H1 (cell line): ENCODE results near the gene ACTR1B. TPM values are rescaled to one million over a fixed set of nuclear protein-coding genes. Genes with fewer than 3 reads are reported as not detected.
A peak's percentile ranks its signal among the peaks of the same experiment; 100 is the strongest.

Experiments
- CTCF ChIA-PET: fragments of 300-600 bp; sonication (Branson Sonifier 250); formaldehyde crosslinking; loops from one replicate; lab custom pipeline; 2021; ENCODE audit not compliant: partially characterized antibody; lab: Charles Lee
- POLR2A ChIA-PET: fragments of 300-600 bp; sonication (Branson Sonifier 250); formaldehyde crosslinking; loops from one replicate; lab custom pipeline; 2021; ENCODE audit warnings: inconsistent platforms; ENCODE audit not compliant: partially characterized antibody; lab: Charles Lee
- DNase-seq, 2 experiments: peaks; one replicate each; pipeline versions ENCODE4 v3.0.0 to v3.0.0-alpha.2; 2010 to 2022; ENCODE audit warnings: low spot score in 2 of 2, low read depth in 1 of 2, mixed read lengths in 1 of 2
- FAIRE-seq: peaks from 2 replicates; lab custom pipeline; 2011; peaks lifted over from hg19 to GRCh38; lab: Jason Lieb, UNC
- H2AFZ ChIP-seq: 2 replicates; pipeline ENCODE4 v1.8.1; 2012; ENCODE audit warnings: low read length, inconsistent platforms
- H2AK5ac ChIP-seq: 2 replicates; pipeline ENCODE4 v1.6.1; 2013; ENCODE audit warnings: low read depth, low read length
- H2BK120ac ChIP-seq: replicated peaks from 2 replicates; pipeline ENCODE3; 2013; ENCODE audit warnings: low read depth, low read length, inconsistent platforms
- H2BK12ac ChIP-seq: 2 replicates; pipeline ENCODE4 v1.6.1; 2013; ENCODE audit warnings: low read depth, low read length
- H2BK15ac ChIP-seq: 2 replicates; pipeline ENCODE4 v1.6.1; 2013; ENCODE audit warnings: low read length
- H2BK20ac ChIP-seq: 2 replicates; pipeline ENCODE4 v1.6.1; 2013; ENCODE audit warnings: low read length
- H2BK5ac ChIP-seq: 2 replicates; pipeline ENCODE4 v1.6.1; 2013; ENCODE audit warnings: low read depth, low read length
- H3K14ac ChIP-seq: 2 replicates; pipeline ENCODE4 v1.6.1; 2013; ENCODE audit warnings: inconsistent platforms; ENCODE audit not compliant: insufficient read length
- H3K18ac ChIP-seq: 2 replicates; pipeline ENCODE4 v1.6.1; 2013; ENCODE audit warnings: low read length; ENCODE audit errors: extremely low read depth
- H3K23ac ChIP-seq: 2 replicates; pipeline ENCODE4 v1.6.1; 2013; ENCODE audit warnings: inconsistent platforms; ENCODE audit not compliant: insufficient read length
- H3K23me2 ChIP-seq: 2 replicates; pipeline ENCODE4 v1.6.1; 2013; ENCODE audit warnings: low read depth, low read length
- H3K27ac ChIP-seq: 2 replicates; pipeline ENCODE4 v1.6.1; 2011; ENCODE audit warnings: low read depth, low read length, inconsistent platforms
- H3K27me3 ChIP-seq, 4 experiments: replicated peaks in 1 of 4; 1 replicate in 1 of 4; 2 replicates in 3 of 4; pipeline versions ENCODE4 v1.6.1 to v1.8.1; 2011 to 2013; ENCODE audit warnings: low read length in 3 of 4, mild to moderate bottlenecking in 3 of 4, inconsistent platforms in 2 of 4, mixed read lengths in 2 of 4, moderate library complexity in 1 of 4; ENCODE audit not compliant: control insufficient read depth in 3 of 4, insufficient read depth in 3 of 4; ENCODE audit errors: extremely low read depth in 1 of 4
- H3K36me3 ChIP-seq, 4 experiments: 2 replicates each; pipeline versions ENCODE4 v1.6.1 to v1.8.1; 2011 to 2013; ENCODE audit warnings: mild to moderate bottlenecking in 4 of 4, low read length in 3 of 4, moderate library complexity in 2 of 4, control low read depth in 1 of 4, inconsistent platforms in 1 of 4; ENCODE audit not compliant: insufficient read depth in 4 of 4, control insufficient read depth in 2 of 4
- H3K4ac ChIP-seq: replicated peaks from 2 replicates; pipeline ENCODE3; 2013; ENCODE audit warnings: low read length, low read depth, mixed read lengths, inconsistent platforms; ENCODE audit not compliant: insufficient read length
- H3K4me1 ChIP-seq, 4 experiments: replicated peaks in 1 of 4; 1 replicate in 1 of 4; 2 replicates in 3 of 4; pipeline versions ENCODE4 v1.6.1 to v1.8.1; 2011 to 2013; ENCODE audit warnings: low read length in 3 of 4, inconsistent platforms in 2 of 4, mixed read lengths in 1 of 4; ENCODE audit not compliant: insufficient read depth in 4 of 4, control insufficient read depth in 3 of 4
- H3K4me2 ChIP-seq, 2 experiments: 2 replicates each; pipeline versions ENCODE4 v1.6.1 to v1.8.1; 2011 to 2013; ENCODE audit warnings: low read depth in 2 of 2, low read length in 2 of 2, control low read depth in 1 of 2, inconsistent platforms in 1 of 2, mild to moderate bottlenecking in 1 of 2; ENCODE audit not compliant: insufficient read depth in 1 of 2
- H3K4me3 ChIP-seq, 4 experiments: fragments of 200-600, 300-600 bp in 1 of 4; sonication (generic), shearing (Covaris generic), sonication (Bioruptor Twin) in 1 of 4; 2 replicates each; pipeline versions ENCODE4 v1.5.1 to v1.8.1; 2011 to 2016; ENCODE audit warnings: low read length in 4 of 4, low read depth in 3 of 4, control low read depth in 2 of 4, inconsistent platforms in 2 of 4, mild to moderate bottlenecking in 2 of 4, mixed read lengths in 1 of 4, moderate library complexity in 1 of 4; ENCODE audit not compliant: insufficient read depth in 2 of 4; ENCODE audit errors: extremely low read depth in 1 of 4
- H3K56ac ChIP-seq: replicated peaks from 2 replicates; pipeline ENCODE3; 2013; ENCODE audit warnings: low read depth, mild to moderate bottlenecking, mixed read lengths, low read length, inconsistent platforms; ENCODE audit not compliant: insufficient read length
- H3K79me1 ChIP-seq: 2 replicates; pipeline ENCODE4 v1.6.1; 2013; ENCODE audit warnings: low read depth, low read length, control low read depth
- H3K79me2 ChIP-seq, 2 experiments: 2 replicates each; pipeline versions ENCODE4 v1.6.1 to v1.8.1; 2012 to 2013; ENCODE audit warnings: low read length in 2 of 2, mild to moderate bottlenecking in 2 of 2, inconsistent platforms in 1 of 2; ENCODE audit not compliant: insufficient read depth in 2 of 2, control insufficient read depth in 1 of 2
- H3K9ac ChIP-seq, 4 experiments: replicated peaks in 1 of 4; 1 replicate in 1 of 4; 2 replicates in 3 of 4; pipeline versions ENCODE4 v1.6.1 to v1.8.1; 2011 to 2013; ENCODE audit warnings: low read depth in 3 of 4, low read length in 3 of 4, control low read depth in 2 of 4, mild to moderate bottlenecking in 2 of 4, moderate library complexity in 2 of 4, inconsistent platforms in 1 of 4; ENCODE audit errors: extremely low read depth in 1 of 4
- H3K9me3 ChIP-seq, 2 experiments: 2 replicates each; pipeline versions ENCODE4 v1.6.1 to v1.8.1; 2012 to 2013; ENCODE audit warnings: mild to moderate bottlenecking in 2 of 2, moderate library complexity in 2 of 2, control low read depth in 1 of 2, inconsistent platforms in 1 of 2, low read depth in 1 of 2, low read length in 1 of 2, mixed read lengths in 1 of 2; ENCODE audit not compliant: insufficient read depth in 2 of 2
- H4K20me1 ChIP-seq, 2 experiments: replicated peaks in 1 of 2; 2 replicates each; pipeline versions ENCODE3 to v1.8.1; 2011 to 2013; ENCODE audit warnings: inconsistent platforms in 2 of 2, low read length in 2 of 2, mild to moderate bottlenecking in 1 of 2; ENCODE audit not compliant: insufficient read depth in 2 of 2, control insufficient read depth in 1 of 2
- H4K5ac ChIP-seq: 2 replicates; pipeline ENCODE4 v1.6.1; 2013; ENCODE audit warnings: low read length, low read depth, mixed read lengths, inconsistent platforms; ENCODE audit not compliant: insufficient read length
- H4K8ac ChIP-seq: 2 replicates; pipeline ENCODE4 v1.8.0; 2013; ENCODE audit warnings: mild to moderate bottlenecking, moderate library complexity, low read length, inconsistent platforms; ENCODE audit not compliant: insufficient read depth; ENCODE audit errors: extremely low read depth
- H4K91ac ChIP-seq: replicated peaks from 2 replicates; pipeline ENCODE3; 2013; ENCODE audit warnings: low read length, mixed read lengths, inconsistent platforms; ENCODE audit not compliant: insufficient read length
- ASH2L ChIP-seq: fragments of 200-600, 300-600 bp; sonication (generic); IDR thresholded peaks from one replicate; pipeline ENCODE4 v1.7.1; 2017; ENCODE audit warnings: low read length
- CEBPB ChIP-seq: IDR thresholded peaks from 2 replicates; pipeline ENCODE4 v1.6.1; 2012; ENCODE audit warnings: low read depth, low read length
- CHD1 ChIP-seq: IDR thresholded peaks from 2 replicates; pipeline ENCODE4 v1.6.1; 2012; ENCODE audit warnings: low read depth, low read length, improper control_type of control experiment
- CTCF ChIP-seq, 3 experiments: IDR thresholded peaks; 1 replicate in 2 of 3; 2 replicates in 1 of 3; pipeline versions ENCODE4 v1.5.1 to v1.6.1; 2011; ENCODE audit warnings: low read length in 3 of 3, mild to moderate bottlenecking in 3 of 3, inconsistent platforms in 2 of 3, low read depth in 1 of 3, moderate library complexity in 1 of 3; ENCODE audit not compliant: insufficient read depth in 1 of 3; ENCODE audit errors: control extremely low read depth in 1 of 3
- EZH2 ChIP-seq: fragments of 200-600 bp; sonication (generic); IDR thresholded peaks from 2 replicates; pipeline ENCODE4 v1.7.1; 2012; ENCODE audit warnings: low read depth, mild to moderate bottlenecking, moderate library complexity, low read length, inconsistent platforms; ENCODE audit not compliant: severe bottlenecking
- GABPA ChIP-seq: IDR thresholded peaks from 2 replicates; pipeline ENCODE4 v1.6.1; 2011; ENCODE audit warnings: mild to moderate bottlenecking, low read length, moderate library complexity, borderline replicate concordance; ENCODE audit not compliant: insufficient read depth
- MAFK ChIP-seq: IDR thresholded peaks from 2 replicates; pipeline ENCODE4 v1.6.1; 2012; ENCODE audit warnings: low read depth, mild to moderate bottlenecking, improper control_type of control experiment, low read length
- NANOG ChIP-seq: IDR thresholded peaks from 2 replicates; pipeline ENCODE4 v1.6.1; 2011; ENCODE audit warnings: low read length, low read depth, mild to moderate bottlenecking, inconsistent platforms; ENCODE audit not compliant: insufficient read depth, poor library complexity, severe bottlenecking
- RNF2 ChIP-seq: fragments of 200-900, 300-1000 bp; sonication (generic); IDR thresholded peaks from 2 replicates; pipeline ENCODE4 v1.7.1; 2016; ENCODE audit warnings: borderline replicate concordance, low read depth, mild to moderate bottlenecking, antibody characterized with exemption, low read length; ENCODE audit not compliant: poor library complexity, severe bottlenecking; ENCODE audit errors: missing control alignments
- SUZ12 ChIP-seq: fragments of 200-600 bp; sonication (generic); IDR thresholded peaks from 2 replicates; pipeline ENCODE4 v1.6.1; 2012; ENCODE audit warnings: mild to moderate bottlenecking, inconsistent platforms, low read length, moderate library complexity, mixed read lengths
- WGBS, 2 experiments: shearing (Covaris generic) in 1 of 2; methylation state at CpG; one replicate each; pipeline versions ENCODE4 v1.1.6 to v1.1.7; 2013 to 2015; ENCODE audit warnings: low lambda C conversion rate in 2 of 2, mixed read lengths in 2 of 2, inconsistent platforms in 1 of 2, low coverage in 1 of 2, missing lambda C conversion rate in 1 of 2; ENCODE audit not compliant: insufficient replicate concordance in 2 of 2, insufficient coverage in 1 of 2, insufficient read length in 1 of 2; ENCODE audit errors: extremely low coverage in 1 of 2, missing lambda C conversion rate in 1 of 2; 5-methylcytosine and 5-hydroxymethylcytosine counted together
- polyA plus RNA-seq, 7 experiments: library from polyadenylated mRNA; depleted of rRNA in 3 of 7; stranded (reverse) in 5 of 7; unstranded in 2 of 7; fragments of >200 nt in 5 of 7; fragments of 200-250 nt in 2 of 7; gene quantifications; 1 replicate in 5 of 7; 2 replicates in 1 of 7; 4 replicates in 1 of 7; pipeline versions ENCODE4 v1.2.1 to v1.2.3, GENCODE V29; 2011 to 2013; ENCODE audit warnings: missing spikeins in 2 of 7, mixed read lengths in 2 of 7
- total RNA-seq: library from RNA; stranded (reverse); fragmentation: NEBNext Ultra II Directional; extraction: Animal tissue kit (Norgen Biotek cat#: 25700); gene quantifications from 2 replicates; pipeline ENCODE4 v1.2.1, GENCODE V29; 2021

ACTR1B gene
- total and polyA plus RNA-seq, 2 of the 8 experiments (the other 6 are each of a cell fraction or from before 2014, with no cell fraction given): 40.7 to 56.0 TPM

- no peaks in the 10 kb centered on the region for H3K79me1 ChIP-seq
- CTCF ChIA-PET: interaction anchor here (1.5 to 9.0 kb wide), 6 partner anchors 11 to 111 kb away, joined by 3 to 202 read pairs (median 120); partner anchors contain the start of genes ACTR1B, ANKRD36B and ZAP70
- no peak overlapping the region for H2BK12ac ChIP-seq
- no peak overlapping the region for H3K9ac ChIP-seq
- no peak overlapping the region for H2BK120ac ChIP-seq
- H2BK5ac ChIP-seq: no peak overlapping the region
- H3K79me2 ChIP-seq: no peaks in the 10 kb centered on the region
- H3K56ac ChIP-seq: no peak overlapping the region
- no peaks in the 10 kb centered on the region for H3K9me3 ChIP-seq
- no peak overlapping the region for H4K8ac ChIP-seq
- H4K5ac ChIP-seq: no peak overlapping the region
- WGBS, 2 experiments: 93% methylated on average over 6 of the region's 6 CpGs; no CpG with 5 or more reads in 1 of the 2 experiments
- no peak overlapping the region for H2BK15ac ChIP-seq
- peaks cover 0 to 2% (median 0%) of the 10 kb centered on the region in 4 experiments; a peak in 2 of 7 replicates for H3K4me1 ChIP-seq
- no peak overlapping the region for H3K4me3 ChIP-seq
- no peak overlapping the region for H2BK20ac ChIP-seq
- no peaks in the 10 kb centered on the region for H4K20me1 ChIP-seq
- H2AFZ ChIP-seq: no peak overlapping the region
- DNase-seq (no peak), FAIRE-seq (no peak)
- no peak overlapping the region for H3K4me2 ChIP-seq
- H4K91ac ChIP-seq: no peak overlapping the region
- POLR2A ChIA-PET: no interaction called here
- H3K27ac ChIP-seq: no peak overlapping the region
- no peaks in the 10 kb centered on the region; the same call in 1 of the 2 replicates for H3K23me2 ChIP-seq
- no peaks in the 10 kb centered on the region; a peak in 1 of 7 replicates for H3K27me3 ChIP-seq
- no peak overlapping the region for H3K18ac ChIP-seq
- no peak overlapping the region for H3K14ac ChIP-seq
- H3K36me3 ChIP-seq: no peaks in the 10 kb centered on the region
- H2AK5ac ChIP-seq: 0 out of 2 replicates have a peak overlapping the region, but pooled peaks have one; percentile 13
- no peak overlapping the region for H3K4ac ChIP-seq
- H3K23ac ChIP-seq: no peak overlapping the region
- no peak for TF ChIP-seq NANOG
- TF ChIP-seq EZH2: no peak
- no peak for TF ChIP-seq MAFK
- TF ChIP-seq SUZ12: no peak
- no peak for TF ChIP-seq RNF2
- TF ChIP-seq CTCF (IDR thresholded peaks at IDR 0.05; ENCODE audit: control extremely low read depth in 1 of 3, insufficient read depth in 1 of 3, low read depth in 1 of 3, low read length in 3 of 3): no peak
- TF ChIP-seq CEBPB: no peak
- TF ChIP-seq GABPA: no peak
- no peak for TF ChIP-seq CHD1
- no peak for TF ChIP-seq ASH2L
Observed at GRCh38 chr2:97701851-97702465, 38.1 kb upstream of the ACTR1B start.
